ENCODE results near the gene OXCT2. TPM values are rescaled to one million over a fixed set of nuclear protein-coding genes. Genes with fewer than 3 reads are reported as not detected.

Gene OXCT2
- total and polyA plus RNA-seq, 9 of the 15 experiments (the other 6 are each of a cell fraction or from before 2014, with no cell fraction given): 0.08 to 0.64 (median 0.22) TPM; not detected in 2

GRCh38 chr1:39761016-39761415 lies 10.1 kb downstream of the OXCT2 start (continued):
- TF ChIP-seq SIX5 (IDR thresholded peaks at IDR 0.05; ENCODE audit: borderline replicate concordance in 1 of 2, insufficient read depth in 1 of 2, low read depth in 1 of 2, low read length in 2 of 2) (no peak), HDAC2 (IDR thresholded peaks at IDR 0.05) (no peak), CLOCK (CRISPR knock-in tag; IDR thresholded peaks at IDR 0.05; ENCODE audit: borderline replicate concordance) (no peak), TEAD4 (IDR thresholded peaks at IDR 0.05; ENCODE audit: low read length) (no peak), TEAD4 (CRISPR knock-in tag; IDR thresholded peaks at IDR 0.05; ENCODE audit: borderline replicate concordance) (no peak)
- TF ChIP-seq, protein P1, sequence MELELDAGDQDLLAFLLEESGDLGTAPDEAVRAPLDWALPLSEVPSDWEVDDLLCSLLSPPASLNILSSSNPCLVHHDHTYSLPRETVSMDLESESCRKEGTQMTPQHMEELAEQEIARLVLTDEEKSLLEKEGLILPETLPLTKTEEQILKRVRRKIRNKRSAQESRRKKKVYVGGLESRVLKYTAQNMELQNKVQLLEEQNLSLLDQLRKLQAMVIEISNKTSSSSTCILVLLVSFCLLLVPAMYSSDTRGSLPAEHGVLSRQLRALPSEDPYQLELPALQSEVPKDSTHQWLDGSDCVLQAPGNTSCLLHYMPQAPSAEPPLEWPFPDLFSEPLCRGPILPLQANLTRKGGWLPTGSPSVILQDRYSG (tag; conservative IDR thresholded peaks at IDR 0.05; ENCODE audit: low read depth): no peak

Measured in K562 (cell line).